ENCODE measurements around the gene DENND4C. TPM values are rescaled to one million over a fixed set of nuclear protein-coding genes. Genes with fewer than 3 reads are reported as not detected.

Gene DENND4C
- polyA plus RNA-seq, 1 of the 3 experiments (the other 2 are of a cell fraction) = 7.5 TPM

- 82% methylated on average over 7 of the region's 7 CpGs for WGBS (ENCODE audit: low lambda C conversion rate)
- no peaks in the 10 kb centered on the region for H3K27me3 ChIP-seq (ENCODE audit: insufficient read depth)
- POLR2A ChIA-PET = no interaction called here
- no peak for TF ChIP-seq YY1 (IDR thresholded peaks at IDR 0.05; ENCODE audit: low read depth)
- TF ChIP-seq FOSL2 (IDR thresholded peaks at IDR 0.05; ENCODE audit: borderline replicate concordance, low read depth) = no peak
- no peak overlapping the region for H3K9ac ChIP-seq
- H3K79me2 ChIP-seq (ENCODE audit: insufficient read depth) = peaks cover 66% of the 10 kb centered on the region
- H3K27ac ChIP-seq (ENCODE audit: low read depth in 2 of 2, low read length in 1 of 2) = no peak overlapping the region
- no peak overlapping the region for H3K4me2 ChIP-seq
- H3K9me2 ChIP-seq = no peaks in the 10 kb centered on the region
- H3F3A ChIP-seq (replicated peaks; ENCODE audit: insufficient read depth) = peaks cover 3% of the 10 kb centered on the region
- CTCF ChIA-PET = interaction anchor here (1.1 to 1.3 kb wide), 2 partner anchors 11 to 205 kb away, joined by 3 read pairs; no protein-coding TSS in a partner anchor
- no peaks in the 10 kb centered on the region for H3K4me1 ChIP-seq (ENCODE audit: control insufficient read depth in 1 of 2, insufficient read depth in 2 of 2, low read depth in 1 of 2, low read length in 1 of 2)
- no peak for DNase-seq
- no peak overlapping the region for H3K4me3 ChIP-seq (ENCODE audit: low read depth in 2 of 2, low read length in 1 of 2)
- no peak overlapping the region for H2AFZ ChIP-seq (ENCODE audit: low read depth)
- peaks cover 25% of the 10 kb centered on the region for H4K20me1 ChIP-seq (ENCODE audit: insufficient read depth)
- H3K9me3 ChIP-seq = no peaks in the 10 kb centered on the region
- no peaks in the 10 kb centered on the region for H3K36me3 ChIP-seq (replicated peaks in 1 of 2; ENCODE audit: control insufficient read depth in 1 of 2, insufficient read depth in 2 of 2, low read length in 1 of 2)
Observed at GRCh38 chr9:19252174-19252884, 21.8 kb downstream of the DENND4C start.

GRCh38 chr9:19252885-19253219 is 22.4 kb downstream of the DENND4C start:
- no peak overlapping the region for H3K4me3 ChIP-seq (ENCODE audit: low read depth in 2 of 2, low read length in 1 of 2)
- peaks cover 3% of the 10 kb centered on the region for H3F3A ChIP-seq (replicated peaks; ENCODE audit: insufficient read depth)
- H3K27ac ChIP-seq (ENCODE audit: low read depth in 2 of 2, low read length in 1 of 2) = no peak overlapping the region
- peaks cover 60% of the 10 kb centered on the region for H3K79me2 ChIP-seq (ENCODE audit: insufficient read depth)
- no peak for TF ChIP-seq GATA2 (CRISPR knock-in tag; IDR thresholded peaks at IDR 0.05)
- TF ChIP-seq EP300 (IDR thresholded peaks at IDR 0.05; ENCODE audit: borderline replicate concordance in 1 of 2, low read depth in 1 of 2, low read length in 1 of 2) = no peak
- no peak for TF ChIP-seq ZBTB33 (IDR thresholded peaks at IDR 0.05; ENCODE audit: borderline replicate concordance, low read depth)
- no peak for TF ChIP-seq CHD2 (IDR thresholded peaks at IDR 0.05; ENCODE audit: low read length, partially characterized antibody)
- no peak for TF ChIP-seq IRF3 (IDR thresholded peaks at IDR 0.05; ENCODE audit: low read depth, low read length)
- no peak for TF ChIP-seq TAF1 (IDR thresholded peaks at IDR 0.05; ENCODE audit: borderline replicate concordance, low read depth, low read length)
- H2AFZ ChIP-seq (ENCODE audit: low read depth) = no peak overlapping the region
- DNase-seq = no peak
- H3K9me2 ChIP-seq = no peaks in the 10 kb centered on the region
- no peaks in the 10 kb centered on the region for H3K36me3 ChIP-seq (replicated peaks in 1 of 2; ENCODE audit: control insufficient read depth in 1 of 2, insufficient read depth in 2 of 2, low read length in 1 of 2)
- 95% methylated on average over 4 of the region's 4 CpGs for WGBS (ENCODE audit: low lambda C conversion rate)
- H4K20me1 ChIP-seq (ENCODE audit: insufficient read depth) = peaks cover 26% of the 10 kb centered on the region
- H3K4me2 ChIP-seq = no peak overlapping the region
- CTCF ChIA-PET = interaction anchor here (1.1 kb wide), 1 partner anchor 12 kb away, joined by 3 read pairs; no protein-coding TSS in a partner anchor
- H3K27me3 ChIP-seq (ENCODE audit: insufficient read depth) = no peaks in the 10 kb centered on the region
- no peaks in the 10 kb centered on the region for H3K4me1 ChIP-seq (ENCODE audit: control insufficient read depth in 1 of 2, insufficient read depth in 2 of 2, low read depth in 1 of 2, low read length in 1 of 2)
- POLR2A ChIA-PET = no interaction called here
- no peaks in the 10 kb centered on the region for H3K9me3 ChIP-seq
- no peak overlapping the region for H3K9ac ChIP-seq

Measured in SK-N-SH (cell line).